ENCODE measurements around the gene EML4. TPM values are rescaled to one million over a fixed set of nuclear protein-coding genes. Genes with fewer than 3 reads are reported as not detected.

Gene EML4
- total RNA-seq, 1 experiment from 2014 or later, result 38.3 TPM

DNA sequence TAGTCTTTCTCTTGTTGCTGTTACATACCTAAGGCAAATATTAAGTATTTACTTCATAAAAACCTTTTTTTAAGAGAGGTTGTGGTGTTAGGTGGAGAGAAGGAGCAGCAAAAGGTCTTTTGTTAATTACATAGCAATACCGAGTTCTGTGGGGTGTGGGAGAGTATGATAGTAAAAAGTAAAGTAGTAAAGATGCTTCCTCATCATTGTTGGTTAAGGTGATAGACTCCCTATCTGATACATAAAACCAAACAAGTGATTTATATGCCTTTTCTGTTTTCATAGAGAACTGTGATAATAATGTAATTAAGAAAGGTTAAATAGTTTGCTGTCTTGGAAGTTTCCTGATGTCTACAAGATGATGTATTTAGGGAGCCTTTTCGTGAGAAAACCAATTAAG is 75.4 kb downstream of the EML4 start:
- no peaks in the 10 kb centered on the region for H3K9me2 ChIP-seq (replicated peaks; ENCODE audit: low read length)
- CTCF ChIA-PET, result no interaction called here

DNA sequence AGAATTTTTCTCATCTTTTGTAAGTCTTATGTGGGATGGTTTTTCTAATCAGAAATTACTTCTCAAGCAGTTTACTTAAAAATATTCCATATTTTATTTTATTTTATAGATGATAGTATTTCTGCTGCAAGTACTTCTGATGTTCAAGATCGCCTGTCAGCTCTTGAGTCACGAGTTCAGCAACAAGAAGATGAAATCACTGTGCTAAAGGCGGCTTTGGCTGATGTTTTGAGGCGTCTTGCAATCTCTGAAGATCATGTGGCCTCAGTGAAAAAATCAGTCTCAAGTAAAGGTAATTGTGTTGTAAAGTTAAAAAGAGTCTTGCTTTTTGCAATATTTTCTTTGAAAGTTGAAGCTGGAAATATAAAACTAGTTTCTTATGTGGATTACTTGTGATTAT is 76.2 kb downstream of the EML4 start:
- CTCF ChIA-PET, result no interaction called here
- H3K9me2 ChIP-seq (replicated peaks; ENCODE audit: low read length), result no peaks in the 10 kb centered on the region
- peaks cover 3% of the 10 kb centered on the region; the same call in 1 of the 2 replicates for H3K79me2 ChIP-seq (ENCODE audit: low read length)
- no peak overlapping the region for H3K4me2 ChIP-seq (ENCODE audit: low read length)
- no peaks in the 10 kb centered on the region for H3K4me1 ChIP-seq (ENCODE audit: insufficient read depth, low read length)
- no peaks in the 10 kb centered on the region for H3K27me3 ChIP-seq (ENCODE audit: low read length)
- BruUV-seq (replicated peaks), result no TSS peak
- no peaks in the 10 kb centered on the region for H4K20me1 ChIP-seq (ENCODE audit: low read length)
- intact Hi-C loops (cut with micrococcal nuclease), result no loop called here
- no peak overlapping the region for H3K4me3 ChIP-seq (ENCODE audit: low read length)
- no peak overlapping the region for H2AFZ ChIP-seq (ENCODE audit: low read length)
- no peaks in the 10 kb centered on the region for H3F3A ChIP-seq (ENCODE audit: low read length, unreplicated experiment)
- POLR2A ChIA-PET (ENCODE audit: unreplicated experiment), result no interaction called here
- no peak for TF ChIP-seq EZH2 (IDR thresholded peaks at IDR 0.05; ENCODE audit: low read length, unreplicated experiment)
- TF ChIP-seq EZH2phosphoT487 (IDR thresholded peaks at IDR 0.05; ENCODE audit: borderline replicate concordance, low read length), result no peak
- no peak for TF ChIP-seq CTCF (conservative IDR thresholded peaks at IDR 0.05; ENCODE audit: low read depth, low read length)
- no peak overlapping the region for H3K27ac ChIP-seq (ENCODE audit: low read length)
- peaks cover 6% of the 10 kb centered on the region; the same call in 1 of the 2 replicates for H3K36me3 ChIP-seq (ENCODE audit: low read depth, low read length)
- DNase-seq (no peak), ATAC-seq (no peak)
- no peaks in the 10 kb centered on the region for H3K9me3 ChIP-seq (ENCODE audit: low read length)
- H3K9ac ChIP-seq (ENCODE audit: low read length), result no peak overlapping the region

More for the DNA sequence above, 75.4 kb downstream of the EML4 start:
- POLR2A ChIA-PET (ENCODE audit: unreplicated experiment), result no interaction called here
- peaks cover 2% of the 10 kb centered on the region; the same call in 1 of the 2 replicates for H4K20me1 ChIP-seq (ENCODE audit: low read length)
- peaks cover 5% of the 10 kb centered on the region for H3K4me1 ChIP-seq (ENCODE audit: insufficient read depth, low read length)
- BruUV-seq (replicated peaks), result no TSS peak
- peaks cover 11% of the 10 kb centered on the region; the same call in 1 of the 2 replicates for H3K79me2 ChIP-seq (ENCODE audit: low read length)
- no peaks in the 10 kb centered on the region for H3K27me3 ChIP-seq (ENCODE audit: low read length)
- no peak overlapping the region for H3K9ac ChIP-seq (ENCODE audit: low read length)
- no peaks in the 10 kb centered on the region for H3K9me3 ChIP-seq (ENCODE audit: low read length)
- H3K27ac ChIP-seq (ENCODE audit: low read length), result no peak overlapping the region
- no peak overlapping the region for H2AFZ ChIP-seq (ENCODE audit: low read length)
- TF ChIP-seq CTCF (conservative IDR thresholded peaks at IDR 0.05; ENCODE audit: low read depth, low read length), result no peak
- no peak for TF ChIP-seq EZH2phosphoT487 (IDR thresholded peaks at IDR 0.05; ENCODE audit: borderline replicate concordance, low read length)
- TF ChIP-seq EZH2 (IDR thresholded peaks at IDR 0.05; ENCODE audit: low read length, unreplicated experiment), result no peak
- intact Hi-C loops (cut with micrococcal nuclease), result no loop called here
- H3K36me3 ChIP-seq (ENCODE audit: low read depth, low read length), result peaks cover 6% of the 10 kb centered on the region; the same call in 1 of the 2 replicates
- no peaks in the 10 kb centered on the region for H3F3A ChIP-seq (ENCODE audit: low read length, unreplicated experiment)
- ATAC-seq (no peak), DNase-seq (no peak)
- H3K4me2 ChIP-seq (ENCODE audit: low read length), result no peak overlapping the region
- no peak overlapping the region for H3K4me3 ChIP-seq (ENCODE audit: low read length)

DNA sequence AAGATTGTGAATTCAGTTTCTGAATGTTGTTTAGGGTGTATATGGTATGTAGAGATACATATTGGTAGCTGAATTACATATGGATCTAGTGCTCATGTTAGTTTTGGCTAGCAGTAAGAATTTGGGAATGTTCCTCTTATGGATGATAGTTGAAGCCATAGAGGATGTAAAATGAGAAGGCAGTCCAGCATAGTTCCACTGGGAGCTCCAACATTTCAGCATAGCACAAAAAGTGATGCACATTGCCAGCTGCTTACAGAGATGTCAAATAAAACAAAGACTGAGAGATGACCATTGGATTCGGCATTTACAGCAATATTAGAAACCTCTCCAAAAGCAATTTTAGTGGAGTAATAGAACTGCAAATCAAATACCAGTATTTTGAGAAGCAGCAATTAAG is 77.4 kb downstream of the EML4 start:
- no TSS peak for BruUV-seq (replicated peaks)
- Histone ChIP-seq H3F3A (ENCODE audit: low read length, unreplicated experiment) (no peaks in the 10 kb centered on the region), H4K20me1 (ENCODE audit: low read length) (no peaks in the 10 kb centered on the region), H3K9ac (ENCODE audit: low read length) (no peak overlapping the region), H3K9me2 (replicated peaks; ENCODE audit: low read length) (no peaks in the 10 kb centered on the region), H3K4me1 (ENCODE audit: insufficient read depth, low read length) (no peaks in the 10 kb centered on the region), H3K79me2 (ENCODE audit: low read length) (no peaks in the 10 kb centered on the region; the same call in 1 of the 2 replicates), H3K27me3 (ENCODE audit: low read length) (no peaks in the 10 kb centered on the region), H3K9me3 (ENCODE audit: low read length) (no peaks in the 10 kb centered on the region), H3K36me3 (ENCODE audit: low read depth, low read length) (peaks cover 6% of the 10 kb centered on the region; the same call in 1 of the 2 replicates), H2AFZ (ENCODE audit: low read length) (no peak overlapping the region), H3K27ac (ENCODE audit: low read length) (no peak overlapping the region), H3K4me2 (ENCODE audit: low read length) (no peak overlapping the region), H3K4me3 (ENCODE audit: low read length) (no peak overlapping the region)
- ATAC-seq (no peak), DNase-seq (no peak)
- intact Hi-C loops (cut with micrococcal nuclease), result no loop called here
- ChIA-PET POLR2A (ENCODE audit: unreplicated experiment) (no interaction called here), CTCF (no interaction called here)
- TF ChIP-seq EZH2 (IDR thresholded peaks at IDR 0.05; ENCODE audit: low read length, unreplicated experiment) (no peak), EZH2phosphoT487 (IDR thresholded peaks at IDR 0.05; ENCODE audit: borderline replicate concordance, low read length) (no peak), CTCF (conservative IDR thresholded peaks at IDR 0.05; ENCODE audit: low read depth, low read length) (no peak)
